AG04450 (cell line): Measurements from ENCODE around the gene BSN. TPM values are rescaled to one million over a fixed set of nuclear protein-coding genes. Genes with fewer than 3 reads are reported as not detected.

Source experiments
- CTCF ChIA-PET: fragments of 300-600, 350-600 bp; formaldehyde crosslinking; extraction: SDS; loops from one replicate; lab custom pipeline; 2022; ENCODE audit warnings: antibody characterized with exemption, inconsistent platforms; lab: Charles Lee
- POLR2A ChIA-PET: fragments of 350-600 bp; formaldehyde crosslinking; extraction: SDS; loops from one replicate; lab custom pipeline; 2021; ENCODE audit warnings: antibody characterized with exemption, inconsistent platforms; lab: Yijun Ruan, JAX
- DNase-seq: peaks from one replicate; pipeline ENCODE4 v3.0.0-alpha.2; 2011; ENCODE audit warnings: low read depth, low spot score
- H3K27ac ChIP-seq: one replicate; pipeline ENCODE4 v1.5.1; 2012; ENCODE audit warnings: low read depth, low read length, control low read depth
- H3K27me3 ChIP-seq: one replicate; pipeline ENCODE4 v1.6.0; 2012; ENCODE audit warnings: low read length; ENCODE audit not compliant: control insufficient read depth, insufficient read depth
- H3K4me3 ChIP-seq: 2 replicates; pipeline ENCODE4 v1.5.1; 2011; ENCODE audit warnings: mild to moderate bottlenecking, low read depth, low read length, control low read depth
- H3K9me3 ChIP-seq: 2 replicates; pipeline ENCODE4 v1.5.1; 2012; ENCODE audit warnings: low read length; ENCODE audit not compliant: control insufficient read depth, insufficient read depth
- CTCF ChIP-seq: IDR thresholded peaks from 2 replicates; pipeline ENCODE4 v1.5.1; 2011; ENCODE audit warnings: low read depth, low read length, control low read depth, inconsistent platforms
- polyA plus RNA-seq: library from polyadenylated mRNA; depleted of rRNA; stranded (reverse); fragments of >200 nt; gene quantifications from 2 replicates; pipeline ENCODE4 v1.2.3, GENCODE V29; 2011

Gene BSN
- polyA plus RNA-seq, 1 experiment: not detected

GRCh38 chr3:49667701-49668413 is 113.6 kb downstream of the BSN start:
- TF ChIP-seq CTCF: no peak
- POLR2A ChIA-PET: no interaction called here
- no peak for DNase-seq
- Histone ChIP-seq H3K9me3 (peaks cover 2% of the 10 kb centered on the region), H3K4me3 (no peak overlapping the region), H3K27ac (no peak overlapping the region), H3K27me3 (peaks cover 16% of the 10 kb centered on the region)
- CTCF ChIA-PET: interaction anchor here (0.6 to 4.5 kb wide), 2 partner anchors 128 to 130 kb away, joined by 4 to 28 read pairs; no protein-coding TSS in a partner anchor

GRCh38 chr3:49668414-49668797 is 114.1 kb downstream of the BSN start:
- no peak for DNase-seq
- Histone ChIP-seq H3K27ac (no peak overlapping the region), H3K9me3 (peaks cover 7% of the 10 kb centered on the region), H3K27me3 (peaks cover 14% of the 10 kb centered on the region), H3K4me3 (no peak overlapping the region)
- CTCF ChIA-PET: interaction anchor here (1.9 to 4.5 kb wide), 2 partner anchors 129 kb away, joined by 19 to 28 read pairs; no protein-coding TSS in a partner anchor
- no peak for TF ChIP-seq CTCF
- POLR2A ChIA-PET: interaction anchor here (0.9 kb wide), 1 partner anchor 77 kb away, joined by 3 read pairs; no protein-coding TSS in a partner anchor

- POLR2A ChIA-PET: interaction anchor here (0.9 to 1.3 kb wide), 2 partner anchors 78 to 129 kb away, joined by 3 to 7 read pairs; no protein-coding TSS in a partner anchor
- peaks cover 10% of the 10 kb centered on the region for H3K27me3 ChIP-seq
- CTCF ChIA-PET: interaction anchor here (0.6 to 1.9 kb wide), 3 partner anchors 57 to 170 kb away, joined by 3 to 19 read pairs (median 3); no protein-coding TSS in a partner anchor
- peaks cover 12% of the 10 kb centered on the region for H3K9me3 ChIP-seq
- no peak overlapping the region for H3K4me3 ChIP-seq
- DNase-seq: no peak
- no peak for TF ChIP-seq CTCF
- H3K27ac ChIP-seq: no peak overlapping the region
Measured at GRCh38 chr3:49668861-49669260, 114.6 kb downstream of the BSN start.

GRCh38 chr3:49669352-49669751 is 115.1 kb downstream of the BSN start:
- no peak for TF ChIP-seq CTCF
- CTCF ChIA-PET: interaction anchor here (0.6 to 1.9 kb wide), 4 partner anchors 23 to 170 kb away, joined by 3 to 19 read pairs (median 3); no protein-coding TSS in a partner anchor
- H3K4me3 ChIP-seq: no peak overlapping the region
- H3K27ac ChIP-seq: no peak overlapping the region
- POLR2A ChIA-PET: interaction anchor here (0.9 to 1.3 kb wide), 2 partner anchors 78 to 129 kb away, joined by 3 to 7 read pairs; no protein-coding TSS in a partner anchor
- peaks cover 9% of the 10 kb centered on the region for H3K27me3 ChIP-seq
- DNase-seq: no peak
- H3K9me3 ChIP-seq: peaks cover 12% of the 10 kb centered on the region

GRCh38 chr3:49670940-49671290 is 116.6 kb downstream of the BSN start:
- TF ChIP-seq CTCF: no peak
- ChIA-PET CTCF (interaction anchor here (0.6 to 3.3 kb wide), 11 partner anchors 14 to 172 kb away, joined by 3 to 208 read pairs (median 4); no protein-coding TSS in a partner anchor), POLR2A (interaction anchor here (1.2 kb wide), 1 partner anchor 131 kb away, joined by 5 read pairs; no protein-coding TSS in a partner anchor)
- Histone ChIP-seq H3K9me3 (peaks cover 12% of the 10 kb centered on the region), H3K27ac (no peak overlapping the region), H3K27me3 (peaks cover 5% of the 10 kb centered on the region), H3K4me3 (no peak overlapping the region)
- DNase-seq: no peak
